HEK293T (cell line): ENCODE results near the gene EDC4.

Experiments used
- CTCF ChIA-PET: fragments of 350-600 bp; formaldehyde crosslinking; extraction: SDS; loops from one replicate; lab custom pipeline; 2021; ENCODE audit warnings: antibody characterized with exemption, inconsistent platforms; lab: Yijun Ruan, JAX
- POLR2A ChIA-PET: fragments of 350-600 bp; formaldehyde crosslinking; extraction: SDS; loops from one replicate; lab custom pipeline; 2020; ENCODE audit warnings: antibody characterized with exemption, inconsistent platforms; lab: Yijun Ruan, JAX
- DNase-seq: peaks from one replicate; pipeline ENCODE4 v3.0.0; 2012; ENCODE audit warnings: mixed read lengths; ENCODE audit errors: extremely low spot score
- ARNT ChIP-seq: fragments of 450-650 bp; IDR thresholded peaks from 2 replicates; pipeline ENCODE4 v1.6.1; 2017; ENCODE audit warnings: mild to moderate bottlenecking
- BHLHE40 ChIP-seq: fragments of 450-650 bp; IDR thresholded peaks from 2 replicates; pipeline ENCODE4 v1.6.1; 2016; ENCODE audit warnings: mild to moderate bottlenecking, moderate library complexity, borderline replicate concordance
- CTBP1 ChIP-seq: fragments of 450-650 bp; IDR thresholded peaks from 2 replicates; pipeline ENCODE4 v1.6.1; 2016; ENCODE audit warnings: borderline replicate concordance
- ELF4 ChIP-seq: fragments of 450-650 bp; IDR thresholded peaks from 2 replicates; pipeline ENCODE4 v1.6.1; 2017; ENCODE audit warnings: antibody characterized with exemption
- FOXA1 ChIP-seq: fragments of 450-650 bp; IDR thresholded peaks from 2 replicates; pipeline ENCODE4 v1.6.1; 2016; ENCODE audit warnings: mild to moderate bottlenecking
- FOXK2 ChIP-seq: fragments of 450-650 bp; IDR thresholded peaks from 2 replicates; pipeline ENCODE4 v1.6.1; 2016; ENCODE audit warnings: mild to moderate bottlenecking
- FOXM1 ChIP-seq: fragments of 450-650 bp; IDR thresholded peaks from 2 replicates; pipeline ENCODE4 v1.6.1; 2017; ENCODE audit warnings: mild to moderate bottlenecking, borderline replicate concordance
- HDGF ChIP-seq: fragments of 450-650 bp; IDR thresholded peaks from 2 replicates; pipeline ENCODE4 v1.6.1; 2017; ENCODE audit warnings: antibody characterized with exemption, borderline replicate concordance
- L3MBTL2 ChIP-seq: fragments of 450-650 bp; conservative IDR thresholded peaks from 2 replicates; pipeline ENCODE4 v1.6.1; 2016; ENCODE audit warnings: mild to moderate bottlenecking
- LEF1 ChIP-seq: fragments of 450-650 bp; IDR thresholded peaks from 2 replicates; pipeline ENCODE4 v1.6.1; 2017; ENCODE audit warnings: mild to moderate bottlenecking, borderline replicate concordance
- NFRKB ChIP-seq: fragments of 450-650 bp; IDR thresholded peaks from 2 replicates; pipeline ENCODE4 v1.6.1; 2016; ENCODE audit warnings: mild to moderate bottlenecking, moderate library complexity
- SP1 ChIP-seq: fragments of 450-650 bp; IDR thresholded peaks from 2 replicates; pipeline ENCODE4 v1.6.1; 2017
- SUZ12 ChIP-seq: fragments of 450-650 bp; IDR thresholded peaks from 2 replicates; pipeline ENCODE4 v1.6.1; 2016; ENCODE audit warnings: mild to moderate bottlenecking
- TARDBP ChIP-seq: fragments of 450-650 bp; IDR thresholded peaks from 2 replicates; pipeline ENCODE4 v1.6.1; 2016
- ZNF384 ChIP-seq: fragments of 450-650 bp; IDR thresholded peaks from 2 replicates; pipeline ENCODE4 v1.6.1; 2016
- TF ChIP-seq, protein P1 (sequence below): fragments of 450-650 bp; IDR thresholded peaks from 2 replicates; pipeline ENCODE4 v1.6.1; 2016

EDC4 gene

DNA sequence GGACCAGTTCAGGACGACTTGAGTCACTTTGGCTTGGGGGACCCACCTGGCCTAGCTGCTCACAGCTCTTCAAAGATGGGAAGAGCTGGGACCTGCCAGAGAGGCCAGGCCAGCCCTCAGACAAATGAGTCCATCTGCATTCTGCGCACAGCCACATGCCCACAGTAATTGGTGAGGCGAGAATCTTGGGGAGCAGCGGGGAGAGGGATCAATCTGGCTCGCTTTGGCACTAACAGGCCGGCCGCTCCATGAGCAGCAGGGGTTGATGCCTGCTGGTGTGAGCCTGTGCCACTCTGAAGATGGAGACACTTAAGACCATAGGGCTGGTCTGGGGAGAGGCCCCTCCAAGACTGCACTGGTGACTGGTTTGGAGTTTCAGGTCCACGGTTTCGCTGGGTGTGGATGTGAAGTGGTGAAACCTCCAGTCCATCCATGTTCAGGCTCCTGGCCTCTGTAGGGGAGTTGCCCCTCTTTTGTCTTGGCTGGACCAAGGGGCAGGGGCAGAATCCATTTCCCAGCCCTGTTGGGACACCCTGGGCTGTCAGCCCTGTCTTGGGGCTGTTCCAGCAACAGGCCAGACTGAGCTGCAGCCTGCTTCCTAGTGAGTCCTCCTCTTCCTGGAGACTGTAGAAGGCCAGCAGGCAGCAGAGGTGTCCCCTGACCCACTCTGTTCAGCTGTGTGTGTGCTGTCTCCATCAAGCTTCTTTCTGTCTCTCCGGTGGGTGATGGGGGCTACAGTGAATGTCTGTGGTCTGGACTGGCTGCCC, 51.5 kb downstream of the EDC4 start:
- ChIA-PET CTCF (interaction anchor here (0.6 to 1.2 kb wide), 3 partner anchors 108 to 403 kb away, joined by 3 to 6 read pairs (median 4); no protein-coding TSS in a partner anchor), POLR2A (interaction anchor here (1.9 to 2.9 kb wide), 2 partner anchors 11 to 205 kb away, joined by 5 to 12 read pairs; partner anchors contain the start of gene GFOD2)
- no peak for TF ChIP-seq SUZ12
- TF ChIP-seq LEF1: no peak
- no peak for TF ChIP-seq CTBP1
- TF ChIP-seq SP1: no peak
- TF ChIP-seq, protein P1, sequence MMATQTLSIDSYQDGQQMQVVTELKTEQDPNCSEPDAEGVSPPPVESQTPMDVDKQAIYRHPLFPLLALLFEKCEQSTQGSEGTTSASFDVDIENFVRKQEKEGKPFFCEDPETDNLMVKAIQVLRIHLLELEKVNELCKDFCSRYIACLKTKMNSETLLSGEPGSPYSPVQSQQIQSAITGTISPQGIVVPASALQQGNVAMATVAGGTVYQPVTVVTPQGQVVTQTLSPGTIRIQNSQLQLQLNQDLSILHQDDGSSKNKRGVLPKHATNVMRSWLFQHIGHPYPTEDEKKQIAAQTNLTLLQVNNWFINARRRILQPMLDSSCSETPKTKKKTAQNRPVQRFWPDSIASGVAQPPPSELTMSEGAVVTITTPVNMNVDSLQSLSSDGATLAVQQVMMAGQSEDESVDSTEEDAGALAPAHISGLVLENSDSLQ: no peak
- no peak for TF ChIP-seq FOXA1
- TF ChIP-seq NFRKB: no peak
- TF ChIP-seq ARNT: no peak
- no peak for TF ChIP-seq ELF4
- TF ChIP-seq FOXM1: no peak

DNA sequence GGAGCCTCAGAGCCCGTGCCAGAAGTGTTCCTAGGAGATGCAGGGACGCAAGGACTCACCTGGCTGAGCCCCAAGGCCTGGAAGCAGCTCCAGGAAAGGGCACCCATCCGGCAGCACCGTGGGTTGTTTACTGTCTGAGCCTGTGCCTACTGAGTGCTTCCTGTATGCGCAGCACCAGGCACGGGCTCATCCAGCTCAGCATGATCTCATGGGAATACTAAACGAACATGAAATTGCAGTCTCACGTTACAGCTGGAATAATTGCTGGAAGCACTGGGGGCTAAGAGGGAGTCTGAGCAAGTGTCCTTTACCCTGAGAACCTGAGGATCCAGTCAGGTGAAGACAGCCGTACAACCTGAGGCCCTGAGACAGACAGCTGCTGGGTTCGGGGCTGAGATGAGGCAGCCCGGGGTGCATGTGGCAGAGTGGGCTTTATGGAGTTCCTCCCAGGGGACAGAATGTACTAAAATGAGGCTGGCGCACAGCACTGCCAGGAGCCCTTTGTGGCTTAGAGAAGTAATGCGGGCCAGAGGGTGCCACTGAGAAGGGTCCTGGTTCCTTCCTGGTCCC, 53.4 kb downstream of the EDC4 start:
- POLR2A ChIA-PET: interaction anchor here (0.9 to 2.9 kb wide), 4 partner anchors 9 to 207 kb away, joined by 3 to 12 read pairs (median 6); partner anchors contain the start of genes GFOD2, NUTF2 and PSKH1
- peak; percentile 62 for DNase-seq
- TF ChIP-seq ARNT (no peak), L3MBTL2 (no peak), LEF1 (no peak), FOXM1 (no peak), SP1 (no peak), HDGF (no peak), BHLHE40 (no peak), CTBP1 (no peak), NFRKB (no peak), ELF4 (no peak), FOXA1 (no peak), FOXK2 (no peak), TARDBP (no peak), ZNF384 (no peak), SUZ12 (no peak)
- TF ChIP-seq, protein P1: no peak
- CTCF ChIA-PET: interaction anchor here (0.8 to 1.2 kb wide), 4 partner anchors 42 to 254 kb away, joined by 3 to 4 read pairs (median 3); no protein-coding TSS in a partner anchor

More for the DNA sequence above, 51.5 kb downstream of the EDC4 start:
- DNase-seq: no peak

DNA sequence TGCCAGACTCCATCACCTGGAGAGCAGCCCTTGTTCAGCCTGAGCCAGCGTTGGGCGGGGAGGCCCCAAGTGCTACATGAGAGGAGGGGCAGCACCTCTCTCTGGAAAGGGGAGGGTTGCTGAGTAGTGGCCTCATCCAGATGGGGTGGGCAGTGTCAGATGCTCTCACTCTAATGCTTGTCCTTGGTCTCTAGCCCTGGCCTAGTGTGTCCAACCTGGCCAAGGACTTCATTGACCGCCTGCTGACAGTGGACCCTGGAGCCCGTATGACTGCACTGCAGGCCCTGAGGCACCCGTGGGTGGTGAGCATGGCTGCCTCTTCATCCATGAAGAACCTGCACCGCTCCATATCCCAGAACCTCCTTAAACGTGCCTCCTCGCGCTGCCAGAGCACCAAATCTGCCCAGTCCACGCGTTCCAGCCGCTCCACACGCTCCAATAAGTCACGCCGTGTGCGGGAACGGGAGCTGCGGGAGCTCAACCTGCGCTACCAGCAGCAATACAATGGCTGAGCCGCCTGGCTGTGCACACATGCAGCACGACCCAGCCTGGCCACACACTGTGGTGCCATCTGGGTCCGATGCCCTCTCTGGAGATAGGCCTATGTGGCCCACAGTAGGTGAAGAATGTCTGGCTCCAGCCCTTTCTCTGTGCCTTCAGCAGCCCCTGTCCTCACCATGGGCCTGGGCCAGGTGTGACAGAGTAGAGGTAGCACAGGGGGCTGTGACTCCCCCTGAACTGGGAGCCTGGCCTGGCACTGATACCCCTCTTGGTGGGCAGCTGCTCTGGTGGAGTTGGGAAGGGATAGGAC, 54.5 kb downstream of the EDC4 start:
- DNase-seq: no peak
- ChIA-PET POLR2A (no interaction called here), CTCF (interaction anchor here (1.1 kb wide), 1 partner anchor 111 kb away, joined by 3 read pairs; no protein-coding TSS in a partner anchor)
- TF ChIP-seq NFRKB: no peak
- no peak for TF ChIP-seq FOXK2
- TF ChIP-seq ARNT: no peak
- TF ChIP-seq TARDBP: no peak
- no peak for TF ChIP-seq SP1
- no peak for TF ChIP-seq CTBP1
- no peak for TF ChIP-seq LEF1
- TF ChIP-seq FOXA1: no peak
- no peak for TF ChIP-seq L3MBTL2
- no peak for TF ChIP-seq ELF4
- no peak for TF ChIP-seq BHLHE40
- no peak for TF ChIP-seq HDGF
- no peak for TF ChIP-seq SUZ12
- TF ChIP-seq, protein P1: no peak
- no peak for TF ChIP-seq ZNF384
- no peak for TF ChIP-seq FOXM1

DNA sequence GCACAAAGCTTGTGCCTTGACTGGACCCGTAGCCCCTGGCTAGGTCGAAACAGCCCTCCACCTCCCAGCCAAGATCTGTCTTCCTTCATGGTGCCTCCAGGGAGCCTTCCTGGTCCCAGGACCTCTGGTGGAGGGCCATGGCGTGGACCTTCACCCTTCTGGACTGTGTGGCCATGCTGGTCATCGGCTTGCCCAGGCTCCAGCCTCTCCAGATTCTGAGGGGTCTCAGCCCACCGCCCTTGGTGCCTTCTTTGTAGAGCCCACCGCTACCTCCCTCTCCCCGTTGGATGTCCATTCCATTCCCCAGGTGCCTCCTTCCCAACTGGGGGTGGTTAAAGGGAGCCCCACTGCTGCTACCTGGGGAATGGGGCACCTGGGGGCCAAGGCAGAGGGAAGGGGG, 55.3 kb downstream of the EDC4 start:
- TF ChIP-seq, protein P1: no peak
- no peak for TF ChIP-seq ELF4
- TF ChIP-seq NFRKB: no peak
- TF ChIP-seq FOXM1: no peak
- no peak for TF ChIP-seq SUZ12
- TF ChIP-seq ARNT: no peak
- no peak for TF ChIP-seq BHLHE40
- ChIA-PET CTCF (interaction anchor here (0.9 to 1.4 kb wide), 3 partner anchors 44 to 112 kb away, joined by 3 to 6 read pairs (median 4); no protein-coding TSS in a partner anchor), POLR2A (no interaction called here)
- DNase-seq: no peak
